GM18870 (cell line): ENCODE data around the gene PRR12.

Experiments used
- ATAC-seq: cut with Tn5 transposase; IDR thresholded peaks from one replicate; pipeline ENCODE4 v1.9.1; 2021; ENCODE audit warnings: moderate library complexity; ENCODE audit not compliant: unreplicated experiment

PRR12 gene

GRCh38 chr19:49591731-49592485 is 926 bp downstream of the PRR12 start:
- ATAC-seq: no peak

GRCh38 chr19:49592486-49593232 is 1.7 kb downstream of the PRR12 start:
- no peak for ATAC-seq

GRCh38 chr19:49593233-49594113 is 2.5 kb downstream of the PRR12 start:
- ATAC-seq: peak; percentile 42

GRCh38 chr19:49594157-49594992 is 3.4 kb downstream of the PRR12 start:
- ATAC-seq: no peak

DNA sequence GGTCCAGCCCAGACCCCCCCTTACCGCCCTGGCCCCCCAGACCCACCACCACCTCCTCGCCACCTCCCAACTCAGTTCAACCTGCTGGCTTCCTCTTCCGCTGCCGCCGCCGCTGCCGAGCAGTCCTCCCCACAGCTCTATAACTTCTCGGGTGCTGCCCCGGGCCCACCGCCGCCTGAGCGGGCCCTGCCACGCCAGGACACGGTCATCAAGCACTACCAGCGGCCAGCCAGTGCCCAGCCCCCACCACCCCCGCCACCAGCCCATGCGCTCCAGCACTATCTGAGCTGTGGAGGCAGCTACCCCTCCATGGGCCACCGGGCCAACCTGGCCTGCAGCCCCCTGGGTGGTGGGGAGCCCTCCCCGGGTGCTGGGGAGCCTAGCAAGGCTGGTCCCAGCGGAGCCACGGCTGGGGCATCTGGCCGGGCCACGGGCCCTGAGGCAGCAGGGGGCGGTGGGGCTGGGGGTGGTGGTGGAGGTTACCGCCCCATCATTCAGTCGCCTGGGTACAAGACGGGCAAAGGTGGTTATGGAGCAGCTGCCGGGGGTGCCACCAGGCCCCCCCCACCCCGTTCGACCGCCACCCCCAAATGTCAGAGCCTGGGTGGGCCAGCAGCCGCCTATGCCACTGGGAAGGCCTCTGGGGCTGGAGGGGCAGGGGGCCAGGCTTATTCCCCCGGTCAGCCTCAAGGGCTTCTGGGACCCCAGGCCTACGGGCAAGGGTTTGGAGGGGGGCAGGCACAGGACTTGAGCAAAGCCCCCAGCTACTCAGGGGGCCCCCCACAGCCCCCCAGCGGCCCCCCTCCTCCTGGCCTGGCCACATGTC is 4.2 kb downstream of the PRR12 start:
- no peak for ATAC-seq

- ATAC-seq: no peak
Measured at GRCh38 chr19:49595819-49596404, 4.9 kb downstream of the PRR12 start.

GRCh38 chr19:49596407-49596806 is 5.4 kb downstream of the PRR12 start:
- ATAC-seq: no peak

GRCh38 chr19:49596954-49597702 is 6.1 kb downstream of the PRR12 start:
- no peak for ATAC-seq

DNA sequence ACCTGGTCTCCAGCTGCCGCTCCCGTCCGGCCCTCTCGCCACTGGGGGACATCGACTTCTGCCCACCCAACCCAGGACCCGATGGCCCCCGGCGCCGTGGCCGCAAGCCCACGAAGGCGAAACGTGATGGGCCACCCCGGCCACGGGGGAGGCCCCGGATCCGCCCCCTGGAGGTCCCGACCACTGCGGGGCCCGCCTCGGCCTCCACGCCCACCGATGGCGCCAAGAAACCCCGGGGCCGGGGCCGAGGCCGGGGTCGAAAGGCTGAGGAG is 6.7 kb downstream of the PRR12 start:
- no peak for ATAC-seq

- no peak for ATAC-seq
Measured at GRCh38 chr19:49599378-49600295, 8.7 kb downstream of the PRR12 start.

GRCh38 chr19:49601482-49602038 is 10.6 kb downstream of the PRR12 start:
- no peak for ATAC-seq

- ATAC-seq: no peak
Measured at GRCh38 chr19:49602806-49603205, 11.8 kb downstream of the PRR12 start.

DNA sequence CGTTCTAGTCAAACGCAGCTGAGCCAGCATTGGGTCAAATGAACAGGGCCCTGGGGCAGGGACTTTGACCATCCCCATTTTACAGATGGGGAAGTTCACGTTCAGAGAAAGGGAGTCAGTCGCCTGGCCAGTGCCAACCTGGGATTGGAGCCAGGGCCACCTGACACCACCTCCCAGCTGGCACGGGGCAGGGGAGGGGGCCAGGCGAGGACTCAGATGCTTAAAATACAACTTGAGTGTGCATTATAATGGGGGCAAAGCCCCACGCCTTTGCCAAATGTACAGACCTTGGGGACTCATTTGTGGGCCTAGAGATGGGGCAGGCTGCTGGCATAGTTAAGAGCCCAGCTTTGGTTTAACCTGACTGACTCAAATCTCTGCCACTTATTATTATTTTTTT is 14.6 kb downstream of the PRR12 start:
- no peak for ATAC-seq

- ATAC-seq: no peak
Measured at GRCh38 chr19:49609499-49610092, 18.6 kb downstream of the PRR12 start.

GRCh38 chr19:49613374-49613773 is 22.4 kb downstream of the PRR12 start:
- ATAC-seq: no peak

DNA sequence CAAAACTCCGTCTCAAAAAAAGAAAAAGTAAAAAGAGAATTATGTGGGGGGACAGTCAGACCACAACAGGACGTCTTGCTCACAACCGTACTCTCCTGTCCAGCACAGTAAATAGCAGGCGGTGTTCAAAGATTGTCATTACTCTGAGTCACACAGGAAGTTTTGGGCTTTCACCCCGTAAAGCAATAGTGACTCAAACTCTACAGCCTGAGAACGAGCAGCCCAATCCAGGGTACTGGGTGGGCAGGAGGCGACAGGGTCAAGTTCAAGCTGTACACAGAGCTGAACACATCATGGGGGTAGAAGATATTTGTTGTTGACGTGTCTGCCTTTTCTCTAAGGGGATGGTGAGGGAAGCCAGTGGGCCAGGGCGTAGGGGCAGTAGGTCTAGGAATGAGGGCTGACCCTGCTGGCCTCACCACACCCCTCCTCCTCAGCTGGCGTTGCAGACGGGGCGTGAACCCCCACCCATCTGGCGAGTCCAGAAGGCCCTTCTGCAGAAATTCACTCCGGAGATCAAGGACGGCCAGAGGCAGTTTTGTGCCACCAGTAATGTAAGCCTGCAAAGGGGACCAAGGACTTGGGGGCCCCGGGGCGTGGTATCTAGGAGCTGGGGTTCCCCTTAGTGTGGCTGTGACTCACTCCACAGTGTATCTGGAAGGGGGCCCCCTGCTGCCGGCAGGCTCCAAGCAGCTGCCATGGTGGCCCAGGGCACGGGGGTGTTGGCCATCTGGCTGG is 23.3 kb downstream of the PRR12 start:
- no peak for ATAC-seq
